Astrocyte of the cerebellum (primary cell): Measurements from ENCODE around the gene EIF2AK3.

Source experiments
- DNase-seq: peaks from one replicate; pipeline ENCODE4 v3.0.0-alpha.2; 2011; ENCODE audit warnings: low read depth
- H3K4me3 ChIP-seq: 2 replicates; pipeline ENCODE4 v1.5.1; 2011; ENCODE audit warnings: mild to moderate bottlenecking, low read depth, low read length, moderate library complexity
- CTCF ChIP-seq: IDR thresholded peaks from 2 replicates; pipeline ENCODE4 v1.5.1; 2012; ENCODE audit warnings: low read length, low read depth, moderate library complexity, mild to moderate bottlenecking; ENCODE audit errors: missing control alignments
- in situ Hi-C: cut with HindIII; loops from 2 replicates; pipeline ENCODE4 v1.10.0; 2017; ENCODE audit warnings: low sequenced_read_pairs

EIF2AK3 gene

GRCh38 chr2:88606371-88607030, 20.8 kb downstream of the EIF2AK3 start:
- in situ Hi-C loops, result loop anchor here (10.0 kb wide), 1 partner anchor 48 kb away; no protein-coding TSS in a partner anchor

GRCh38 chr2:88603146-88603545, 24.1 kb downstream of the EIF2AK3 start:
- in situ Hi-C loops, result loop anchor here (10.0 kb wide), 1 partner anchor 52 kb away; no protein-coding TSS in a partner anchor
- no peak overlapping the region for H3K4me3 ChIP-seq
- no peak for DNase-seq
- no peak for TF ChIP-seq CTCF

More at GRCh38 chr2:88606371-88607030, 20.8 kb downstream of the EIF2AK3 start:
- no peak for TF ChIP-seq CTCF
- no peak overlapping the region for H3K4me3 ChIP-seq
- DNase-seq, result no peak

- no peak for DNase-seq
- TF ChIP-seq CTCF, result no peak
- no peak overlapping the region for H3K4me3 ChIP-seq
- in situ Hi-C loops, result loop anchor here (10.0 kb wide), 1 partner anchor 53 kb away; no protein-coding TSS in a partner anchor
Observed at GRCh38 chr2:88602022-88602421, 25.2 kb downstream of the EIF2AK3 start.

GRCh38 chr2:88601286-88601685, 26.0 kb downstream of the EIF2AK3 start:
- H3K4me3 ChIP-seq, result no peak overlapping the region
- in situ Hi-C loops, result loop anchor here (10.0 kb wide), 1 partner anchor 54 kb away; no protein-coding TSS in a partner anchor
- DNase-seq, result no peak
- TF ChIP-seq CTCF, result no peak

GRCh38 chr2:88600038-88600465, 27.2 kb downstream of the EIF2AK3 start:
- in situ Hi-C loops, result loop anchor here (10.0 kb wide), 1 partner anchor 55 kb away; no protein-coding TSS in a partner anchor
- H3K4me3 ChIP-seq, result no peak overlapping the region
- DNase-seq, result peak; percentile 95
- TF ChIP-seq CTCF, result no peak

GRCh38 chr2:88599527-88599926, 27.7 kb downstream of the EIF2AK3 start:
- in situ Hi-C loops, result no loop called here
- DNase-seq, result no peak
- TF ChIP-seq CTCF, result no peak
- H3K4me3 ChIP-seq, result no peak overlapping the region
